SU-DHL-6 (cell line): ENCODE measurements around the gene GPR161.

Experiments
- H2AFZ ChIP-seq: fragments of 200-600 bp; sonication (generic); 2 replicates; pipeline ENCODE4 v1.6.1; 2014; ENCODE audit warnings: low read depth, mild to moderate bottlenecking, moderate library complexity, mixed read lengths, antibody characterized with exemption, low read length; ENCODE audit not compliant: severe bottlenecking
- H3F3A ChIP-seq: fragments of 200-600 bp; shearing (Covaris generic); 2 replicates; pipeline ENCODE4 v1.6.0; 2016; ENCODE audit warnings: antibody characterized with exemption, mild to moderate bottlenecking; ENCODE audit not compliant: insufficient read depth
- H3K27ac ChIP-seq: fragments of 200-600 bp; sonication (generic); 2 replicates; pipeline ENCODE4 v1.5.1; 2016; ENCODE audit warnings: low read depth, mild to moderate bottlenecking, low read length, moderate library complexity, mixed read lengths
- H3K27me3 ChIP-seq: fragments of 200-600 bp; sonication (generic), shearing (Covaris generic); 2 replicates; pipeline ENCODE4 v1.6.0; 2014; ENCODE audit warnings: mild to moderate bottlenecking, low read length
- H3K36me3 ChIP-seq: fragments of 200-600 bp; sonication (generic); 2 replicates; pipeline ENCODE4 v1.6.1; 2014; ENCODE audit warnings: mild to moderate bottlenecking, low read length, mixed read lengths
- H3K4me2 ChIP-seq: fragments of 300-600, 200-600 bp; shearing (Covaris generic), sonication (generic); 2 replicates; pipeline ENCODE4 v1.6.0; 2014; ENCODE audit warnings: low read length, low read depth, mild to moderate bottlenecking; ENCODE audit not compliant: poor library complexity, severe bottlenecking
- H3K4me3 ChIP-seq: fragments of 200-600 bp; sonication (generic); 2 replicates; pipeline ENCODE4 v1.5.1; 2014; ENCODE audit warnings: antibody characterized with exemption, low read length, mild to moderate bottlenecking, mixed read lengths; ENCODE audit not compliant: insufficient read depth, poor library complexity, severe bottlenecking
- H3K79me2 ChIP-seq: fragments of 200-600 bp; sonication (generic); 2 replicates; pipeline ENCODE4 v1.6.1; 2014; ENCODE audit warnings: mild to moderate bottlenecking, low read length, moderate library complexity; ENCODE audit not compliant: insufficient read depth
- H3K9ac ChIP-seq: fragments of 200-600 bp; sonication (generic); 2 replicates; pipeline ENCODE4 v1.7.0; 2014; ENCODE audit warnings: mild to moderate bottlenecking, low read length
- H3K9me2 ChIP-seq: fragments of 200-600 bp; sonication (generic); replicated peaks from 2 replicates; pipeline ENCODE4 v1.6.1; 2014; ENCODE audit warnings: low read length; ENCODE audit not compliant: insufficient read depth
- H3K9me3 ChIP-seq: fragments of 200-600 bp; sonication (generic); 2 replicates; pipeline ENCODE4 v1.6.1; 2014; ENCODE audit warnings: low read length, mixed read lengths; ENCODE audit not compliant: insufficient read depth
- H4K20me1 ChIP-seq: fragments of 200-600 bp; sonication (generic); 2 replicates; pipeline ENCODE4 v1.6.1; 2014; ENCODE audit warnings: low read depth, mild to moderate bottlenecking, antibody characterized with exemption, low read length, moderate library complexity, mixed read lengths
- EZH2phosphoT487 ChIP-seq: fragments of 200-600 bp; sonication (generic), shearing (Covaris generic); conservative IDR thresholded peaks from 2 replicates; pipeline ENCODE4 v1.6.1; 2018; ENCODE audit warnings: mild to moderate bottlenecking, antibody characterized with exemption, low read length, moderate library complexity, mixed read lengths
- TF ChIP-seq, protein P1 (sequence below): fragments of 200-600 bp; sonication (generic); IDR thresholded peaks from one replicate; pipeline ENCODE4 v1.5.1; 2017; ENCODE audit warnings: antibody characterized with exemption, mild to moderate bottlenecking, low read length, moderate library complexity; ENCODE audit not compliant: insufficient read depth, poor library complexity, severe bottlenecking

GPR161 gene

GRCh38 chr1:168164771-168165170 lies 28.0 kb upstream of the GPR161 start:
- no peak overlapping the region for H3K9ac ChIP-seq
- H4K20me1 ChIP-seq = no peaks in the 10 kb centered on the region
- no peaks in the 10 kb centered on the region for H3K79me2 ChIP-seq
- no peak overlapping the region for H3K27ac ChIP-seq
- TF ChIP-seq EZH2phosphoT487 = no peak
- H3K9me3 ChIP-seq = peaks cover 16% of the 10 kb centered on the region; the same call in 1 of the 2 replicates
- peaks cover 4% of the 10 kb centered on the region; the same call in 1 of the 2 replicates for H3K36me3 ChIP-seq
- no peak overlapping the region for H2AFZ ChIP-seq
- H3K27me3 ChIP-seq = no peaks in the 10 kb centered on the region
- H3K4me3 ChIP-seq = no peak overlapping the region
- H3K9me2 ChIP-seq = no peaks in the 10 kb centered on the region
- H3F3A ChIP-seq = no peaks in the 10 kb centered on the region
- H3K4me2 ChIP-seq = no peak overlapping the region

- Histone ChIP-seq H3K79me2 (no peaks in the 10 kb centered on the region), H2AFZ (no peak overlapping the region), H3K4me2 (no peak overlapping the region), H3K27me3 (no peaks in the 10 kb centered on the region), H3F3A (no peaks in the 10 kb centered on the region), H3K9me3 (peaks cover 17% of the 10 kb centered on the region; the same call in 1 of the 2 replicates), H3K27ac (no peak overlapping the region), H4K20me1 (no peaks in the 10 kb centered on the region), H3K4me3 (no peak overlapping the region), H3K9me2 (no peaks in the 10 kb centered on the region), H3K9ac (no peak overlapping the region), H3K36me3 (peaks cover 4% of the 10 kb centered on the region; the same call in 1 of the 2 replicates)
- TF ChIP-seq, protein P1, sequence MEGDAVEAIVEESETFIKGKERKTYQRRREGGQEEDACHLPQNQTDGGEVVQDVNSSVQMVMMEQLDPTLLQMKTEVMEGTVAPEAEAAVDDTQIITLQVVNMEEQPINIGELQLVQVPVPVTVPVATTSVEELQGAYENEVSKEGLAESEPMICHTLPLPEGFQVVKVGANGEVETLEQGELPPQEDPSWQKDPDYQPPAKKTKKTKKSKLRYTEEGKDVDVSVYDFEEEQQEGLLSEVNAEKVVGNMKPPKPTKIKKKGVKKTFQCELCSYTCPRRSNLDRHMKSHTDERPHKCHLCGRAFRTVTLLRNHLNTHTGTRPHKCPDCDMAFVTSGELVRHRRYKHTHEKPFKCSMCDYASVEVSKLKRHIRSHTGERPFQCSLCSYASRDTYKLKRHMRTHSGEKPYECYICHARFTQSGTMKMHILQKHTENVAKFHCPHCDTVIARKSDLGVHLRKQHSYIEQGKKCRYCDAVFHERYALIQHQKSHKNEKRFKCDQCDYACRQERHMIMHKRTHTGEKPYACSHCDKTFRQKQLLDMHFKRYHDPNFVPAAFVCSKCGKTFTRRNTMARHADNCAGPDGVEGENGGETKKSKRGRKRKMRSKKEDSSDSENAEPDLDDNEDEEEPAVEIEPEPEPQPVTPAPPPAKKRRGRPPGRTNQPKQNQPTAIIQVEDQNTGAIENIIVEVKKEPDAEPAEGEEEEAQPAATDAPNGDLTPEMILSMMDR = no peak
- no peak for TF ChIP-seq EZH2phosphoT487
Observed at GRCh38 chr1:168163670-168164069, 26.9 kb upstream of the GPR161 start.

DNA sequence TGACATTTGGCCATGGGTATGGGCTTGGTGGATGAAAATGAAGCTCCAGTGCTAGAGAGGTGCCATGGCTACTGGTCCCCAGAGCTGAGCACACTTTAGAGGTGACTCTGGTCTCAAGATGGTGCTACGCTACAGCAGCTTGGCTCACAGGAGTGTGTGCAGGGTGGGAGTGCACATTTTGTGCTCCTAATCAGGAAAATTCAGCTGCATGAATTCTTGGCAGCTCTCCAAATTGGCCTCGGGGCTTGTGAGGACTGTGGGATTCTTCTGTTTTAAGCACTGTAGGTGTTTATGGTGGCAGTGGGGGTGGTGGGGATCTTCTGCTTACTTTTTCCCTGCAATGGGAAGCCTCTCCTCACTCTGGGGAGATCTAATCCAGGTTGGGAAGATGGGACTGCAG lies 24.7 kb upstream of the GPR161 start:
- H3K79me2 ChIP-seq = no peaks in the 10 kb centered on the region
- H3K9me3 ChIP-seq = peaks cover 17% of the 10 kb centered on the region; the same call in 1 of the 2 replicates
- TF ChIP-seq, protein P1 = no peak
- no peak for TF ChIP-seq EZH2phosphoT487
- no peak overlapping the region for H2AFZ ChIP-seq
- H3K36me3 ChIP-seq = peaks cover 4% of the 10 kb centered on the region; the same call in 1 of the 2 replicates
- no peak overlapping the region for H3K4me2 ChIP-seq
- no peaks in the 10 kb centered on the region for H3F3A ChIP-seq
- no peaks in the 10 kb centered on the region for H3K9me2 ChIP-seq
- H3K9ac ChIP-seq = no peak overlapping the region
- H3K27me3 ChIP-seq = no peaks in the 10 kb centered on the region
- no peak overlapping the region for H3K4me3 ChIP-seq
- H3K27ac ChIP-seq = no peak overlapping the region
- H4K20me1 ChIP-seq = no peaks in the 10 kb centered on the region

DNA sequence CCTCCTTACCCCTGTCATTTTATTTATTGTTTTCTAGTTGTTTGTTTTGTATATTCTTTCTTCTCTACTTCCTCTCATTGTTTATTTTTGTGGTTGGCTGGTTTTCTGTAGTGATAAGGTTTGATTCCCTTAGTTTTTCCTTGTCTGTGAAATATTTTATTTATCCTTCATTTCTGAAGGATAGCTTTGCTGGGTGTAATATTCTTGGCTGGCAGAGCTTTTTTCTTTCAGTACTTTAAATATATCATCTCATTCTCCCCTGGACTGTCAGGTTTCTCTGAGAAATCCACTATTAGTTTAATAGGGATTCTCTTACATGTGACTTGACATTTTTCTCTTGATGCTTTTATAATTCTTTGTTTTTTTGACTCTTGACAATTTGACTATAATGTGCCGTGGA lies 23.2 kb upstream of the GPR161 start:
- H3K36me3 ChIP-seq = peaks cover 4% of the 10 kb centered on the region; the same call in 1 of the 2 replicates
- H3K79me2 ChIP-seq = no peaks in the 10 kb centered on the region
- no peaks in the 10 kb centered on the region for H3F3A ChIP-seq
- H3K9me3 ChIP-seq = peaks cover 17% of the 10 kb centered on the region; the same call in 1 of the 2 replicates
- no peak overlapping the region for H2AFZ ChIP-seq
- no peak overlapping the region for H3K4me2 ChIP-seq
- no peak overlapping the region for H3K27ac ChIP-seq
- H3K9me2 ChIP-seq = no peaks in the 10 kb centered on the region
- H4K20me1 ChIP-seq = no peaks in the 10 kb centered on the region
- H3K4me3 ChIP-seq = no peak overlapping the region
- H3K9ac ChIP-seq = no peak overlapping the region
- H3K27me3 ChIP-seq = no peaks in the 10 kb centered on the region
- no peak for TF ChIP-seq EZH2phosphoT487
- TF ChIP-seq, protein P1 = no peak
